Tongue (tissue), 2 donors: Measurements from ENCODE around the gene PEX3. TPM values are rescaled to one million over a fixed set of nuclear protein-coding genes. Genes with fewer than 3 reads are reported as not detected.
"Not testable (repeated sequence)": the region's sequence is repeated elsewhere in the genome, so short reads cannot be mapped to it uniquely, and the experiment has no call there.

Experiments used
- DNase-seq: peaks from one replicate; pipeline ENCODE4 v3.0.0-alpha.2; 2015
- total RNA-seq: library from RNA; depleted of rRNA; stranded (reverse); fragments of >200 nt; gene quantifications from one replicate; pipeline ENCODE4 v1.2.3, GENCODE V29; 2014

Gene PEX3
- total RNA-seq, 1 donor from 2014 or later: 19.8 TPM

DNA sequence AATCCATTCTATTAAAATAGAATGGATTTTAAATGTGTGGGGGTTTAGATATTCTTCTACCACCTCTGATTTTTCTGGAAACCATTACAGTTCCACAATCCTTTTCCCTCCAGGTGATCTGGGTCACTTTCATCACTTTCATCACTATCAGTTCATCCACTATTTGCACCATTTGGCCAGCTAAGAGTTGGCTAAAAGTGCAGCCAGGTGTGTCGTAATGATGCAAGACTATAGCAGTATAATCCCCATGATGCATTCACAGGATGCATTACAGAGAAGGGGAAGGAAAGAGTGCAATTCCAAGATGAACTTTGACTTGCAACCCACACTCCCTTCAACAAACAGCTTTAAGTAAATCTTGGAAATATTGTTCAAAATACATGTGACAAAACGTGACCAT lies 56.0 kb downstream of the PEX3 start:
- DNase-seq: no peak

DNA sequence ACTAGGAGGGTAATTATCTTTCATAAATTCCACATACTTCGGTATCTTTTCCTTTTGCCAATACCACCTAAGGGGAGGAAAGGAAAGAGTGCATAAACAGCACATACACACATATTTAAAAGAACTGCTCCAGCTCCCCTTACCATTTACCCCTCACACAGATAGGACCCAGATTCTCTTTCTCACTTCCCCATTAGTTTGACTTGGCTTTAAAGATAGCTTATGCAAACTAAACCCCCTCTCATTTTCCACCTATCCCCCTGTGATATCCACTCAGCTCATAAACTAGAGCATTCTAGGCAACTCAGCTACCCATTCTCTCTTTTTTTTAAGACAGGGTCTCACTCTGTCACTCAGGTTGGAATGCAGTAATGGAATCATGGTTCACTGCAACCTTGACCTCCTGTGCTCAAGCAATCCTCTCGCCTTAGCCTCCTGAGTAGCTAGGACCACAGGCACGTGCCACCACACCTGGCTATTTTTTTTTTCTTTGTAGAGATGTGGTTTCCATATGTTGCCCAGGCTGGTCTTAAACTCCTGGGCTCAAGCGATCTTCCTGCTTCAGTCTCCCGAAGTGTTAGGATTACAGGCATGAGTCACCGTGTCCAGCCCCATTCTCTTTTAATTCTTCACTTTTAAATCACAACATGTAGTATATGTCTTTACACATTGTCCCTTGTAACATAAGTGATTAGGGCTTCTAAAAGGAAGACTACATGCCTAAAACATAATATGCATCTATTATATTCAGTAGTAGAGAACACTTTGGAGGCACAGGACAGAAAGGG lies 56.9 kb downstream of the PEX3 start:
- no peak for DNase-seq

DNA sequence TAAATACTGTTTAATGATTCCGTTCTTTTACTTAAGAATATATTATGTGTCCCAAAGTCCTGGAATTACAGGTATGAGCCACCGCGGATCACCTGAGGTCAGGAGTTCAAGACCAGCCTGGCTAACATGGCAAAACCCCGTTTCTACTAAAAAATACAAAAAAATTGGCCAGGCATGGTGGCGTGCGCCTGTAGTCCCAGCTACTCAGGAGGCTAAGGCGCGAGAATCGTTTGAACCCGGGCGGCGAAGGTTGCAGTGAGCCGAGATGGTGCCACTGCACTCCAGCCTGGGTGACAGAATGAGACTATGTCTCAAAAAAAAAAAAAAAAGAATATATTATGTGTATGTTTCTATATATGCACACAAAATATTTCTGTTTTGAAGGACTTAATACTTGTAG lies 59.7 kb downstream of the PEX3 start:
- not testable (repeated sequence) for DNase-seq

DNA sequence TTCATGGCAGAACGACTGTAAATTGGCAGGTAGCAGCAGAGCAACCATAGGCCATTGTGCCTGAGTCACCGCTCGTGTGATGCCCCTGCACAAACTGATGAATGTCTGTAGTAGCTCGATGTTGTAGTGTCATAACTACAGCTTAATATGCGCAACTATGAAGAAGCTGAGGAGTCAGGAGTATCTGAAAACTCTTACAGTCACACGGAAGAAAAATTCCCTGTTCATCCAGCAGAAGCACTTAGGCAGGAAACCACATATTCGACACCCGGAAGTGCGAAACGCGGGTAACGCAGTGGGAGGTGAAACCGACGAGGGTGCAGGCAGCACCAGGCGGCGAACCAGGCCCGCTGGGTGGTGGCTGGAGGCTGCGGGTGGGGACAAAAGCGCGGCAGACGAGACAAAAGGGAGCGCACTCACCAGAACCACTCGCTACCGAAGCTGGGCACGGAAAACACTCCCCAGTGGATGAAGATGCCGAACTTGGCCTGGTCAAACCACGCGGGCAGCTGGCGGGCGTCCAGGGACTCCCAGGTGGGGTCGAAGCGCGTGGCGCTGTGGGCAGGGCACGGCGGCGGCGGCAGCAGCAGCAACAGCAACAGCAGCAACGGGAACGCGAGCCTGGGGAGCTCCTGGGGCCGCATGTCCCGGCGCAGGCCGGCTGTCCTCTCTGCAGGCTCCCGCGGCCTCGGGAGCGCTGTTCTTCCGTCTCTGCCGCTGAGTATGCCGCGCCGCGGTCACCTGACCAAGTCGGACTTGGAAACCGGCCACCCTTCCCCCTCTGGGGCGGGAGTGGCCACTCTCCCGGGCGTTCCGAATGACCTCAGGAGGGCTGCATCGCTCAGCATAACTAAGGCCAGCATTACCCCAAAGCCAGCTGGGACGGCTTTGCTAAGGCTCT lies 60.6 kb downstream of the PEX3 start, which contains the start of gene FUCA2:
FUCA2 (minus strand) TSS at position 730 of the 901 bp plus-strand sequence; CDS start at position 644, 86 bp downstream.
- peak; percentile 90 for DNase-seq

GRCh38 chr6:143513410-143513809 lies 62.8 kb downstream of the PEX3 start:
- DNase-seq: no peak

DNA sequence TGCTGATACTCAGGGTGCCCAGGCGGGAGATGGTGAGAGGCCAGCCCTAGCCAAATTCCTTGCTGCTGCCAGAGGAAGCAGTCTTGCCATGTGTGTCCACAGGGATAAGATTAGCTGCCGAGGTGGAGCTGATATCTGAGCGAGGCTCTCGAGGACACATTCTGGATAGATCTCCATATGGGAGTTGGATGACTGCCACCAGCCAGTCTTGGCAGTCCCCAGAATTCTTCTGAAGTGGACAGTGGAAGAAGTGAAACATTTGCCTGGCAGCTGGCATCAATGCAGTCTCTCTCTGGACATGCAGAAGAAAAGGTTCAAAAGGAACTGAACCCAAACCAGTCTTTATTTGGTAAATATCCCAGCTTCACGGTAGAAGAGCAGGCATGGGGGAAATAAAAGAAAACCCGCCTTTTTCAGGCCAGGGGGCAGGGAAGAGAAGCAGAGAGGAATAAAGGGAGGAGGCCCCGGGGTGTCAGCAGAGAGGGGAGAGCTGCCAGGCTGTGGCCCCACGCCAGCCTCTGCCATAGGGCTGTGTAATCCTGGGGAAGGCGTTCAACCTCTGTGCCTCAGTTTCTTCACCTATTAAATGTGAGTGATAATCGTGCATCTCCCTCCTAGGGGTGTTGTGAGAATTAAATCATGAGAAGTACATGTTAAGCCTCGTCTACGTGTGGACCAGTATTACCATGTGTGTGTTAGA lies 64.6 kb downstream of the PEX3 start:
- DNase-seq: peak; percentile 93

GRCh38 chr6:143515766-143516355 lies 65.3 kb downstream of the PEX3 start:
- DNase-seq: no peak

GRCh38 chr6:143516690-143517446 lies 66.3 kb downstream of the PEX3 start:
- DNase-seq: no peak

DNA sequence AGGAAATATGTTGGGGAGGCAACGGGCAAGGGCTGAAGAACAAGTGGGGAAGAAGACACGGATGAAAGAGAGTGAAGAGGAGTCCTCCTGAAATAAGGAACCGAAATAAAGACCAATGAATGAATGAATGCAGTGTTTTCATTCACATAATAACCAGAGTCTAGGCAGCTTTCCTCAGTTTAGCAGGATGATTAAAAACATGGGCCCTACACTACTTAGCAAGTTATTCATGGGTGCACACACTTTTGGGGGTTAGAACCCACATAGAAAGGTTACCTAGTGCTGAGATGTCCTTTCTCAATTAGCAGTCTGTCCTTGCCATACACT lies 66.8 kb downstream of the PEX3 start:
- DNase-seq: no peak

- no peak for DNase-seq
Measured at GRCh38 chr6:143522039-143522600, 71.5 kb downstream of the PEX3 start.

- no peak for DNase-seq
Measured at GRCh38 chr6:143525356-143525755, 74.8 kb downstream of the PEX3 start.

- DNase-seq: no peak
Measured at GRCh38 chr6:143527677-143528076, 77.1 kb downstream of the PEX3 start.

DNA sequence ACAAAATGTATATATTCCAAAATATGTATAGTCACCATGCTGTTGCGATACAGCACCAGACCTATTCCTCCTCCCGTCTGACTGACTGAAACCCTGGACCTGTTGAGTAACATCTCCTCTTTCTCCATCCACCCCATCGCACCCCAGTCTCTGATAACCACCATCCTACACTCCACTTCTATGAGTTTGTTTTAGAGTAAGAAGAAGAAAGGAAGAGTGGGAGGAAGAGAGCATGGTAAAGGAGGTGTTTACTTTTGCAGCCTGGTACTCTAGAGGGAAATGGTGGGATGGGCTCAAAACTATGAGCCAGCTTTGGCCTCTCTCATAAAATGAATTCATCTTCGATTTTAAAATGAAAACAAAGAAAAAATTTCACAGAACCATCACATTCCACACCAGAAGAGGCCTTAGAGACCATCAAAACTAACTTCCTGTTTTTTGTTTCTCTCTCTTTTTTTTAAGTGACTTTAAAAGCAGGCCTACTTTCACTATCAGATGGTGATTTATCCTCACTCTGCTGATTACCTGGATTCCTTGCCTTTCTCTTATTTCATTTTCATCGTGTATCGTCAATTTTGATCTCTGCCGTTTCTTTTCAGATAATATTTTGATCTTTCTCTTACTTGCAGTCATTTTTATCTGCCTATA lies 77.7 kb downstream of the PEX3 start:
- no peak for DNase-seq

DNA sequence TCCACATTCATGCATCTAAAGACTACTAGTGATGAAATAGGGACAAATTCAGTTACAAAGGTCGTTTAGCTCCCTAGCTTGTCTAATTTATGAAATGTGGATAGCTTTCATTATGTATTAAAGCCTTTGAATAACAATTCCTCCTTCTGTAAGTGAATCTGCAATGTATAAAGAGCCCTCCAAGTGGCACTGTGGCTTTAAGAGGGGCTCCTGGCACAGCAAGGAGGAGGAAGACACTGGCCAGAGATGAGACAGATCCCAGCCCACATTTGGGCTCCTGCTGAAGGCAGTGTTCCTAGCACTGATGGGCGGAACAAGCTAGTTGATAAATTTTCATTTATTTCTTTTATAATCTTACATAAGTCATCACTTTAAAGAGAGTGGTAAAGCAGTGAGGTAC lies 78.5 kb downstream of the PEX3 start:
- peak; percentile 21 for DNase-seq

GRCh38 chr6:143531720-143532499 lies 81.3 kb downstream of the PEX3 start:
- DNase-seq: no peak

GRCh38 chr6:143535189-143535614 lies 84.6 kb downstream of the PEX3 start:
- DNase-seq: no peak

DNA sequence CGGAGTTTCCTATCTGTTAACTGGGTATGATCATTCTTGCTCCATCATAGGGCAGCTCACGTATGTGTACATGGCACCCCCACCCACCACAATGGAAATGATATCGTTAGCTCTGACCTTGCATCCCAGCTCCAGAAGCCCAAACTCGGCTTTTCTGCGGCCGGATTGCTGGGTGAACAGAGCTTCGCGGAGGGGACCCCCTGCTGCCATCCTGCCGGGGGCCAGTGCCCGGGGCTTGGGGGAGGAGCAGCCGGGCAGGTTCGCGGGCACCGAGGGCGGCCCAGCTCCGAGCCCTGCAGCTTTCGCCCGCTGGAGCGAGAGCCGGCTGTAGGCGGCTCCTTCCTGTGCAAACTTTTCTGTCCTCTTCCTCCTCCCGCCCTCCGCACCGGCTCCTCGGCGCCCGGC lies 85.9 kb downstream of the PEX3 start:
- peak; percentile 51 for DNase-seq

DNA sequence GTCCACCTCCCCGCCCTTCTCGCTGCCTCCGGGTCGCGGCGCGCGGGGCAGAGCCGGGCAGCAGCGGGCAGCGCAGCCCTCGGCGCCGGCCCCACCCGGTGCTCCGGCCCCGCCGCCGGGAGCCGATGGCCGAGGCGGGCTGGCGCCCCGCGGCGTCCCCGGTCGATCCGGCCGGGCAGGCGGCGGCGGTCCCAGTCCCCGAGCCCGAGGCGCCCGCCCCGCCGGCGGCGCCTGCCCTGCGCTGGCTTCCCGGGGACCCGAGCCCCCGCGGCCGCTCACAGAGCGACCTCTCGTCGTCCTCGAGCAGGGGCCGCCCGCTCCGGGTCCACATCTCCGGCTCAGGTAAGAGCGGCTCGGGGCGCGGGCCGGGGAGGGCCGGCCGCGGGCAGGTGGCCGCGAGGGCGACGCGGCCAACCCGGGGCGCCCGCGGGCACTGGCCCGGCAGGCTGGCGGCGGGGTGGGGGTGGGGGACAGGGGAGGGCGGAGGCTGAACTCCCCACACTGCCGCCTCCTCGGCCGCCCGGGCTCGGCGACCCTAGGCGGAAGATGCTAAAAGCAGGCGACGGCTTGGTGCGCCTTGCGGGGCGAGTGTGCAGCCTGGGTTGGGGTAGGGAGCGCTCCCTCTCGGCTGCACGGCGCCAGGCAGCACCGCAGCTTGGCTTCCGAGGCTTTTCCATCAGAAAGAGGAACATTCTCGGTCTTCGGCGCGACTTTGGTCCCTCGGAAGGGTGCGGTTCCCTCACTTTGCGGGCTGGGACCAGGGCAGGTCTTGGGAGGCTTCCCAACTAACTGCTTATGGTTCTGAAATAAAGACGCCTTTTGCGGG lies 86.5 kb downstream of the PEX3 start:
- DNase-seq: peak; percentile 69

- no peak for DNase-seq
Measured at GRCh38 chr6:143538374-143538773, 87.8 kb downstream of the PEX3 start.
